ENCODE measurements around the gene ARHGAP15.
"Not testable (repeated sequence)": the region's sequence is repeated elsewhere in the genome, so short reads cannot be mapped to it uniquely, and the experiment has no call there.

The ARHGAP15 gene

GRCh38 chr2:143088388-143088787 is 40.8 kb upstream of the ARHGAP15 start:
- no peak for TF ChIP-seq CTCF (IDR thresholded peaks at IDR 0.05; ENCODE audit: low read depth, low read length, missing control alignments)
- DNase-seq (ENCODE audit: low read depth), result no peak
- no peak overlapping the region for H3K4me3 ChIP-seq (ENCODE audit: low read depth, low read length)

GRCh38 chr2:143089520-143089919 is 39.7 kb upstream of the ARHGAP15 start:
- DNase-seq (ENCODE audit: low read depth), result not testable (repeated sequence)

GRCh38 chr2:143110758-143111428 is 18.3 kb upstream of the ARHGAP15 start:
- no peak overlapping the region for H3K4me3 ChIP-seq (ENCODE audit: low read depth, low read length)
- DNase-seq (ENCODE audit: low read depth), result peak; percentile 60
- TF ChIP-seq CTCF (IDR thresholded peaks at IDR 0.05; ENCODE audit: low read depth, low read length, missing control alignments), result peak; percentile 63

More at GRCh38 chr2:143089520-143089919, 39.7 kb upstream of the ARHGAP15 start:
- not testable (repeated sequence) for H3K4me3 ChIP-seq (ENCODE audit: low read depth, low read length)

GRCh38 chr2:143117225-143117624 is 12.0 kb upstream of the ARHGAP15 start:
- H3K4me3 ChIP-seq (ENCODE audit: low read depth, low read length), result no peak overlapping the region
- DNase-seq (ENCODE audit: low read depth), result no peak
- no peak for TF ChIP-seq CTCF (IDR thresholded peaks at IDR 0.05; ENCODE audit: low read depth, low read length, missing control alignments)

- H3K4me3 ChIP-seq (ENCODE audit: low read depth, low read length), result no peak overlapping the region; the same call in 1 of the 2 replicates
- no peak for DNase-seq (ENCODE audit: low read depth)
- TF ChIP-seq CTCF (IDR thresholded peaks at IDR 0.05; ENCODE audit: low read depth, low read length, missing control alignments), result no peak
Measured at GRCh38 chr2:143121079-143121478, 8.1 kb upstream of the ARHGAP15 start.

GRCh38 chr2:143121957-143122356 is 7.3 kb upstream of the ARHGAP15 start:
- DNase-seq (ENCODE audit: low read depth), result no peak
- H3K4me3 ChIP-seq (ENCODE audit: low read depth, low read length), result no peak overlapping the region
- TF ChIP-seq CTCF (IDR thresholded peaks at IDR 0.05; ENCODE audit: low read depth, low read length, missing control alignments), result no peak

GRCh38 chr2:143123911-143124310 is 5.3 kb upstream of the ARHGAP15 start:
- DNase-seq (ENCODE audit: low read depth), result no peak
- TF ChIP-seq CTCF (IDR thresholded peaks at IDR 0.05; ENCODE audit: low read depth, low read length, missing control alignments), result no peak
- H3K4me3 ChIP-seq (ENCODE audit: low read depth, low read length), result no peak overlapping the region

Data from GM12864 (cell line).